Fibroblast of the aortic adventitia (primary cell): ENCODE results near the gene DYNC2H1. TPM values are rescaled to one million over a fixed set of nuclear protein-coding genes. Genes with fewer than 3 reads are reported as not detected.

Experiments
- DNase-seq: peaks from one replicate; pipeline ENCODE4 v3.0.0-alpha.2; 2010; ENCODE audit warnings: low read depth
- H3K4me3 ChIP-seq: 2 replicates; pipeline ENCODE4 v1.5.1; 2011; ENCODE audit warnings: low read depth, mild to moderate bottlenecking, control low read depth, low read length, moderate library complexity
- total RNA-seq: library from RNA; depleted of rRNA; stranded (reverse); fragments of >200 nt; gene quantifications from 2 replicates; pipeline ENCODE4 v1.2.3, GENCODE V29; 2012; ENCODE audit warnings: low replicate concordance
- TF ChIP-seq, protein P1 (sequence below): IDR thresholded peaks from 2 replicates; pipeline ENCODE4 v1.5.1; 2011; ENCODE audit warnings: mild to moderate bottlenecking, low read length, control low read depth, inconsistent platforms; ENCODE audit not compliant: insufficient read depth

DYNC2H1 gene
- total RNA-seq, 1 donor: 74.0 TPM

DNA sequence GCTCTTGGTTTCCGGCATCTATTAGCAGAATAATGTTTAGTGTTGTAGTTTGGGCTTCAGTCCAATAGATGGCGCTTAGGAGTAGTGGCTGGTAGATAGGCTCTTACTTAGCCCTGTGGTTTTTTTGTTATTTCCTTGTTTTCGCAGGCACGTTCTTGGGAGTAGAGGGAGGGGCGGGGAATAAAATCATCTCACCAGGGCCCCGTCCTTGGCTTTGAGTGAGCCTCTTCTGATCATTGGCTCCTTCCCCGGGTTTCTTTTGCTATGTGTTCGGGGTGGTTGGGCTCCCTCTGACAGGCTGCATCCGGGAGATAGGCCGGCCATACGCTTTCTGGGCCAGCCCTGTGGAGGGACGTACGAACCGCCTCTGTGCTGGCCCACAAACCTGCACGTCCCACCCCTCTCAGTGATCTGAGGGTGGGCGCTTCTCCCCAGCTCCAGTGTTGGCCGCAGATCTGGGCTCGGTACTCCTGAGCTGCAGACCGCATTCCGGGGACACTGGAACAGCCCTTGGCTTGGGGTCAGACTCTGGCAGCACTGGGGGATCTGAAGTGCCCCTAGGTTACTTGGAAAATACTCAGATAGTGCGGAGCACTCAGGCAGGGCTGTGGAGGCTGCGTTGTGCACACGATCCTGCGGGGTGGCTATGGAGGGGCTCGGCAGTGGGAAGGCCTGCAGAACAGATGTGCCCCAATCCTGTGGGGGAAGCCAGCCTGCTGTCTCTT is 217.0 kb downstream of the DYNC2H1 start:
- no peak overlapping the region for H3K4me3 ChIP-seq
- TF ChIP-seq, protein P1, sequence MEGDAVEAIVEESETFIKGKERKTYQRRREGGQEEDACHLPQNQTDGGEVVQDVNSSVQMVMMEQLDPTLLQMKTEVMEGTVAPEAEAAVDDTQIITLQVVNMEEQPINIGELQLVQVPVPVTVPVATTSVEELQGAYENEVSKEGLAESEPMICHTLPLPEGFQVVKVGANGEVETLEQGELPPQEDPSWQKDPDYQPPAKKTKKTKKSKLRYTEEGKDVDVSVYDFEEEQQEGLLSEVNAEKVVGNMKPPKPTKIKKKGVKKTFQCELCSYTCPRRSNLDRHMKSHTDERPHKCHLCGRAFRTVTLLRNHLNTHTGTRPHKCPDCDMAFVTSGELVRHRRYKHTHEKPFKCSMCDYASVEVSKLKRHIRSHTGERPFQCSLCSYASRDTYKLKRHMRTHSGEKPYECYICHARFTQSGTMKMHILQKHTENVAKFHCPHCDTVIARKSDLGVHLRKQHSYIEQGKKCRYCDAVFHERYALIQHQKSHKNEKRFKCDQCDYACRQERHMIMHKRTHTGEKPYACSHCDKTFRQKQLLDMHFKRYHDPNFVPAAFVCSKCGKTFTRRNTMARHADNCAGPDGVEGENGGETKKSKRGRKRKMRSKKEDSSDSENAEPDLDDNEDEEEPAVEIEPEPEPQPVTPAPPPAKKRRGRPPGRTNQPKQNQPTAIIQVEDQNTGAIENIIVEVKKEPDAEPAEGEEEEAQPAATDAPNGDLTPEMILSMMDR: peak; percentile 86
- peak; percentile 86 for DNase-seq

DNA sequence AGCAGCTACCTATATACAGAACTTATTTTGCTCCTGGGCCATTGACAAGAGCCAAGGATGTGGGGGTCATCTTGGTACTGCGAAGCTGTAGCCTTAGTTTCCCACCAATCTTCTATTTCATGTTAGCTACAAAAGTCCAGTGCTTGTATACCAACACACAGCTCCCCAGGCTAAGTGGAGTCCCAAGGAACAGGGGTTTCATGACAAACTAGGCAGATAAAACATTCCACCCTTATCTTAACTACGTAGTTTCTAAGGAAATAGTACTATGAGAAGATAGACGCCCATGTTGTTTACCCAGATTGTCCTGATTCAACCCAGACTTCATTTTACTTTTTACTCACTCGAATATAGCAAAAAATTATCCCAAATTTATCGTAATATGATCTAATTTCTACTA is 218.5 kb downstream of the DYNC2H1 start:
- peak; percentile 61 for DNase-seq
- no peak overlapping the region for H3K4me3 ChIP-seq
- TF ChIP-seq, protein P1: no peak

DNA sequence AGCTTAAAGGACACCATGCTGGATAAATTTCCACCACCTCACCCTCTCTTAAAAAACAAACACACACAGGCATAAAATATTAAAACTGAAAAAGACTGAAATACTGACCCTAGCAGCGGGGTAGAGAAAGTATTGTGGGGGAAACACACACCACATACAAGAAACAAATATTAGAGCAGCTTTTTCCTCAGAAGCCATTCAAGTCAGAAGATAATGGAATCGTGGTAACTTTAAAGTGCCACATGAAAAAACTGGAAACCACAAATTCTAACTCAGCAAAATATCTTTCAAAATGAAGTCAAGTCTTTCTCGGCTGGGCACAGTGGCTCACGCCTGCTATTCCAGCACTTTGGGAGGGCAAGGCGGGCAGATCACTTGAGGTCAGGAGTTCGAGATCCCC is 223.2 kb downstream of the DYNC2H1 start:
- DNase-seq: no peak
- TF ChIP-seq, protein P1: no peak
- no peak overlapping the region for H3K4me3 ChIP-seq

DNA sequence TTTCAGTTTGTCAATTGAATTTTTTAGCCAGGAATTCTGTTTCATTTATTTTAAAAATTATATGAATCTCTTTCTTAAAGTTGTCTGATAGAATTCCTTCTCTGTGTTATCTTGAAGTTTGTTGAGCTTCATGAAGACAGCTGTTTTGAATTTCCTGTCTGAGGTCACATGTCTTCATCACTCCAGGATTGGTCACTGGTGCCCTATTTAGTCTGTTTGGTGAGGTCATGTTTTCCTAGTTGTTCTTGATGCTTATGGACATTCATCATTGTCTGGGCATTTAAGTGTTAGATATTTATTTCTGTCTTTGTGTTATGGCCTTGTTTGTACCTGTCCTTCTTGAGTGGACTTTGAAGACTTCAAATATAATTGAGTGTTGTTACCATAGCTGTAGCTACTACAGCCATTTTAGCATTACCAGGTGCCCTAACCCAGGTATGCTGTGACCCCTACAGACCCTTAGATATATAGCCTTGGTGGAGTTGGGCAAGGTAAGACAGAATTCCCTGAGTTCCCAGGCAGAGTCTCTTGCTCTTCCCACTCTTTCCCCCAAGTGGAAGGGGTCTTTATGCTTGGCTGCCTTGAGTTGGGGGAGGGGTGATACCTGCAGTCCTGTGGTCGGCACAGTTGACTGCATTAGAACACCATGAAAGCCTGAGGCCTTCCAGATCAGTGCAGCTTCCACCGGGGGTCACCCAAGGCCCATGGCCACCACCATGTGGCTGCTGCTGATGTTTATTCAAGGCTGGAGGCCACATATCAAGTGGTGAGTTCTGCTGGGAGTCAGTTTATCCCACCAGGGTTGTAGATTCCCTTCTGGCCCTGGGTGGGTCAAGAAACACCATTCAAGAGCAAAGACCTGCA is 229.6 kb downstream of the DYNC2H1 start:
- TF ChIP-seq, protein P1: no peak
- DNase-seq: peak; percentile 64
- no peak overlapping the region for H3K4me3 ChIP-seq

DNA sequence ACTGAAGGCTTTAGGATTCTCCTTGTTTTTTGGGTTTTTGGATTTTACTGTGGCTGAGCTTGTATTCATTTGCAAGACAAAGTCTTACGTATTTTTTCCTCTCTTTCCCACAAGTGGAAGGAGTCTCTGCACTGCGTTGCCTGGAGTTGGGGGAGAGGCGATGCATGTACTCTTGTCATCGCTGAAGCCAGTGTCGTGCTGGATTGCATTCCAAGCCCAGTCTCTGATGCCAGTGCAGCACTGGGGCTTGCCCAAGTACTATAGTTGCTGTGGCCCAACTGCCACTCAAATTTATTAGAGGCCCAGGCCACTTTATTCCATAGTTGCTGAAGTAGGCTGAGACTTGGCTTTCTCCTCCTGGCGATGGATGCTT is 230.2 kb downstream of the DYNC2H1 start:
- no peak overlapping the region for H3K4me3 ChIP-seq
- TF ChIP-seq, protein P1: no peak
- no peak for DNase-seq

DNA sequence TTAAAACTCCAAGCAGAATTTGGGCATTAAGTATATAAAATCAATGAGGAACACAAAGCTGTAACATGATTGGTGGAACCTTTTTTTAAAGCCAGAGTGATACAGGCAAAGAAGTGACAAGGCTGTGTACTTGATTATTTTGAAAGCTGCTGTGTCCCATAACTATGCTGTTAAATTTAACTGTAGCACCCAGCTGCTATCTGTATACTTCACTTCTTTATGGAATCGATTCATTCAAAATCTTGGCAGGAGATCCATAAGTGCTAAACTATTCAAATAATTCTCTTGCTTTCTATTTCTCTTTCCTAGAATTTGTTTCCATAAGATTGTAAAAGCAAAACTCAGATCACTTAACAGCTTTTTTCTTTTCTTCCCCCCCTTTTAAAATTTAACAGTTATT is 231.7 kb downstream of the DYNC2H1 start:
- H3K4me3 ChIP-seq: no peak overlapping the region
- no peak for DNase-seq
- TF ChIP-seq, protein P1: no peak
